Heart right ventricle (tissue), 16 donors: Measurements from ENCODE around the gene BTBD8. TPM values are rescaled to one million over a fixed set of nuclear protein-coding genes. Genes with fewer than 3 reads are reported as not detected.

Source experiments
- ATAC-seq, 8 donors: fragments of 200-7000 bp; cut with Tn5 transposase; one replicate each; pipeline ENCODE4 v1.9.1; 2020; ENCODE audit warnings: mild to moderate bottlenecking in 8 of 8, moderate library complexity in 8 of 8, moderate number of reproducible peaks in 1 of 8
- DNase-seq, 2 donors: peaks; one replicate each; pipeline ENCODE4 v3.0.0-alpha.2; 2020
- H3K27ac ChIP-seq, 10 donors: fragments of 200-600 bp; sonication (generic) in 2 of 10; one replicate each; pipeline versions ENCODE4 v1.5.0 to v1.8.0; 2020 to 2022; ENCODE audit warnings: mild to moderate bottlenecking in 3 of 10
- H3K27me3 ChIP-seq, 7 donors: fragments of 200-600 bp; one replicate each; pipeline ENCODE4 v1.8.0; 2021 to 2022; ENCODE audit warnings: mild to moderate bottlenecking in 2 of 7
- H3K36me3 ChIP-seq, 9 donors: fragments of 200-600 bp; sonication (generic) in 1 of 9; one replicate each; pipeline versions ENCODE4 v1.5.0 to v1.8.0; 2020 to 2022; ENCODE audit warnings: mild to moderate bottlenecking in 2 of 9
- H3K4me1 ChIP-seq, 9 donors: fragments of 200-600 bp; sonication (generic) in 1 of 9; one replicate each; pipeline versions ENCODE4 v1.5.0 to v1.8.0; 2020 to 2022; ENCODE audit warnings: mild to moderate bottlenecking in 4 of 9
- H3K4me3 ChIP-seq, 10 donors: fragments of 200-600 bp; sonication (generic) in 2 of 10; one replicate each; pipeline versions ENCODE4 v1.5.0 to v1.8.0; 2020 to 2022; ENCODE audit warnings: mild to moderate bottlenecking in 7 of 10, moderate library complexity in 2 of 10
- H3K9me3 ChIP-seq, 11 donors: fragments of 200-600 bp in 10 of 11; sonication (generic) in 2 of 11; one replicate each; pipeline versions ENCODE4 v1.5.0 to v1.8.0; 2013 to 2022; ENCODE audit warnings: mild to moderate bottlenecking in 2 of 11, control low read depth in 1 of 11, moderate library complexity in 1 of 11
- CTCF ChIP-seq, 9 donors: fragments of 200-600 bp; sonication (generic) in 2 of 9; IDR thresholded peaks; one replicate each; pipeline versions ENCODE4 v1.5.0 to v1.8.0; 2021 to 2022; ENCODE audit warnings: antibody characterized with exemption in 9 of 9, mild to moderate bottlenecking in 5 of 9, moderate library complexity in 1 of 9
- WGBS, 2 donors: extraction: QIAGEN DNeasy Blood & Tissue Kit; methylation state at CpG; one replicate each; pipeline ENCODE4 v1.1.7; 2013; ENCODE audit warnings: inconsistent platforms in 1 of 2; 5-methylcytosine and 5-hydroxymethylcytosine counted together
- intact Hi-C, 10 donors: fragments of 100-400 bp; cut with DNase I; formaldehyde crosslinking; loops; one replicate each; pipeline versions ENCODE4 v1.11.1 to v1.14.2; 2022
- polyA plus RNA-seq, 2 donors: library from polyadenylated mRNA; stranded (reverse); fragments of 200-250 nt; gene quantifications; one replicate each; pipeline ENCODE4 v1.2.3, GENCODE V29; 2013
- total RNA-seq, 10 donors: library from RNA; stranded (reverse); fragmentation: NEBNext Ultra II Directional in 3 of 10; extraction: Animal tissue kit (Norgen Biotek cat#: 25700) in 3 of 10; gene quantifications; one replicate each; pipeline versions ENCODE4 v1.2.1 to v1.2.4, GENCODE V29; 2021 to 2023
- donor health status: Arrhythmogenic right ventricular cardiomyopathy.
- donor health status: ischemic (EF 13 %, LVEDD 7.1; RV severe dilation, severe dysfunction).
- donor health status: healthy with polysubstance abuse.
- donor health status: DM: no; HTN: yes; CAD: no.
- donor health status: DM: no; HTN: no; CAD: no.
- donor health status: ischemic (EF 25% LVEDD 6.9; RV normal size, moderate dysfunction).
- donor health status: ischemic (EF 25% LVEDD 5.7; RV mildly dilated, moderate dysfunction).
- donor health status: healthy.
- donor health status: DM: yes; HTN: yes; CAD: no.
- donor health status: Ischemic cardiomyopathy.
- donor health status: ischemic (EF 35%, LVEDD 5.7; RV mildly dilated, moderate dysfunction).
- donor health status: nonischemic (EF 11% LVEDD 7.7; RV severe dilation, severe dysfunction).
- donor health status: DM: yes; HTN: yes; CAD: no.
- donor health status: PGD.
- donor health status: ischemic (EF 29% LVEDD 5.4; RV normal size, mild dysfunction).
- donor health status: nonischemic (EF 23%, LVEDD 6.1; RV moderate dilation, normal function).

The BTBD8 gene
- total and polyA plus RNA-seq, 12 donors: 0.30 to 6.1 (median 4.1) TPM

GRCh38 chr1:92117526-92117925 lies 37.4 kb downstream of the BTBD8 start:
- intact Hi-C loops: no loop called here
- no peaks in the 10 kb centered on the region for H3K36me3 ChIP-seq
- TF ChIP-seq CTCF (IDR thresholded peaks at IDR 0.05): no peak
- H3K27me3 ChIP-seq: no peaks in the 10 kb centered on the region
- no peak overlapping the region for H3K27ac ChIP-seq
- no peaks in the 10 kb centered on the region for H3K9me3 ChIP-seq
- peaks cover 0 to 2% (median 0%) of the 10 kb centered on the region in 9 donors for H3K4me1 ChIP-seq
- H3K4me3 ChIP-seq: no peak overlapping the region
- no peak for DNase-seq
- ATAC-seq: no peak
- WGBS, 2 donors: 54 to 66% methylated on average over 2 of the region's 2 CpGs

GRCh38 chr1:92118826-92119225 lies 38.7 kb downstream of the BTBD8 start:
- Histone ChIP-seq H3K36me3 (no peaks in the 10 kb centered on the region), H3K9me3 (no peaks in the 10 kb centered on the region), H3K4me1 (peaks cover 0 to 2% (median 0%) of the 10 kb centered on the region in 9 donors), H3K27me3 (no peaks in the 10 kb centered on the region), H3K4me3 (no peak overlapping the region), H3K27ac (no peak overlapping the region)
- 73 to 78% methylated on average over 3 of the region's 3 CpGs for WGBS, 2 donors
- no peak for TF ChIP-seq CTCF (IDR thresholded peaks at IDR 0.05)
- intact Hi-C loops: no loop called here
- ATAC-seq (no peak), DNase-seq (no peak)

GRCh38 chr1:92123868-92124267 lies 43.7 kb downstream of the BTBD8 start:
- Histone ChIP-seq H3K4me1 (peaks cover 0 to 13% (median 0%) of the 10 kb centered on the region in 9 donors), H3K4me3 (no peak overlapping the region), H3K27ac (peak overlapping the region in 3 of 10 donors; percentile 4 to 51 (median 17)), H3K27me3 (no peaks in the 10 kb centered on the region), H3K36me3 (no peaks in the 10 kb centered on the region), H3K9me3 (no peaks in the 10 kb centered on the region)
- peak in 1 of 8 donors; percentile 58 for ATAC-seq
- TF ChIP-seq CTCF (IDR thresholded peaks at IDR 0.05): no peak
- 40 to 55% methylated on average over 3 of the region's 3 CpGs for WGBS, 2 donors
- intact Hi-C loops: loop anchor here in 1 of 10 donors (10.0 kb wide), 1 partner anchor 59 kb away; no protein-coding TSS in a partner anchor
- no peak for DNase-seq

GRCh38 chr1:92125204-92125603 lies 45.1 kb downstream of the BTBD8 start:
- ATAC-seq (no peak), DNase-seq (no peak)
- no peak for TF ChIP-seq CTCF (IDR thresholded peaks at IDR 0.05)
- Histone ChIP-seq H3K9me3 (no peaks in the 10 kb centered on the region), H3K4me3 (no peak overlapping the region), H3K27ac (no peak overlapping the region), H3K36me3 (peaks cover 0 to 8% (median 0%) of the 10 kb centered on the region in 9 donors), H3K27me3 (no peaks in the 10 kb centered on the region), H3K4me1 (peaks cover 0 to 13% (median 0%) of the 10 kb centered on the region in 9 donors)
- WGBS, 2 donors: 65 to 67% methylated on average over 4 of the region's 4 CpGs
- intact Hi-C loops: loop anchor here in 1 of 10 donors (10.0 kb wide), 1 partner anchor 60 kb away; no protein-coding TSS in a partner anchor
